ENCODE data around the gene PPL. TPM values are rescaled to one million over a fixed set of nuclear protein-coding genes. Genes with fewer than 3 reads are reported as not detected.

Gene PPL
- total and polyA plus RNA-seq, 2 of the 13 experiments (the other 11 are each of a cell fraction or from before 2014, with no cell fraction given): 5.7 to 6.6 TPM

GRCh38 chr16:4902038-4902437 is 34.9 kb downstream of the PPL start:
- Histone ChIP-seq H3K4me1 (ENCODE audit: insufficient read depth, low read length) (peaks cover 17% of the 10 kb centered on the region), H2AFZ (ENCODE audit: low read length) (no peak overlapping the region), H3K9me3 (ENCODE audit: low read length) (no peaks in the 10 kb centered on the region), H4K20me1 (ENCODE audit: insufficient read depth, low read length) (no peaks in the 10 kb centered on the region), H3K27me3 (ENCODE audit: control insufficient read depth in 1 of 2, insufficient read depth in 2 of 2, low read length in 2 of 2) (no peaks in the 10 kb centered on the region), H3K36me3 (replicated peaks in 1 of 2; ENCODE audit: control insufficient read depth in 1 of 2, insufficient read depth in 2 of 2, low read length in 2 of 2) (no peaks in the 10 kb centered on the region; a peak in 1 of 5 replicates), H3K4me2 (ENCODE audit: low read depth, low read length) (no peak overlapping the region), H3K27ac (ENCODE audit: extremely low read length, insufficient read depth, low read length) (no peak overlapping the region), H3K9ac (ENCODE audit: insufficient read depth, low read depth, low read length) (no peak overlapping the region), H3K79me2 (ENCODE audit: insufficient read depth, low read length) (no peaks in the 10 kb centered on the region), H3K4me3 (replicated peaks in 1 of 3; ENCODE audit: insufficient read depth in 1 of 3, low read depth in 2 of 3, low read length in 3 of 3) (no peak overlapping the region)
- no peak for DNase-seq (ENCODE audit: low spot score)
- ChIA-PET CTCF (ENCODE audit: low intra/inter-chr PET ratio, low total read pairs) (no interaction called here), POLR2A (no interaction called here)
- TF ChIP-seq KDM3A (CRISPR knock-in tag; IDR thresholded peaks at IDR 0.05; ENCODE audit: low read depth) (no peak), PHF21A (CRISPR knock-in tag; IDR thresholded peaks at IDR 0.05) (no peak), YY1 (IDR thresholded peaks at IDR 0.05; ENCODE audit: insufficient read depth, insufficient replicate concordance, low read depth, low read length) (no peak), SP5 (CRISPR knock-in tag; IDR thresholded peaks at IDR 0.05; ENCODE audit: borderline replicate concordance, low read depth) (no peak), NR3C1 (CRISPR knock-in tag; IDR thresholded peaks at IDR 0.05) (no peak), SOX13 (IDR thresholded peaks at IDR 0.05) (no peak), SOX13 (CRISPR knock-in tag; conservative IDR thresholded peaks at IDR 0.05 in 1 of 2, IDR thresholded peaks at IDR 0.05 in 1 of 2) (no peak), ZNF768 (CRISPR knock-in tag; IDR thresholded peaks at IDR 0.05) (peak; percentile 95), ZIK1 (CRISPR knock-in tag; IDR thresholded peaks at IDR 0.05; ENCODE audit: borderline replicate concordance, low read depth) (no peak)
- no TSS peak for BruUV-seq (replicated peaks)
- no peak for FAIRE-seq
- no peak for ATAC-seq
- 94% methylated on average over 10 of the region's 13 CpGs for WGBS (ENCODE audit: low lambda C conversion rate)
- in situ Hi-C loops (cut with HindIII; ENCODE audit: extremely low pct_ligation_motif_present, low pct_unique_long_range_greater_than_20kb) (loop anchor here (5.0 kb wide), 1 partner anchor 60 kb away; no protein-coding TSS in a partner anchor), intact Hi-C loops (cut with micrococcal nuclease; ENCODE audit: unreplicated experiment) (no loop called here)

- TF ChIP-seq ZNF629 (CRISPR knock-in tag; conservative IDR thresholded peaks at IDR 0.05) (no peak), NFATC3 (CRISPR knock-in tag; IDR thresholded peaks at IDR 0.05) (no peak), ZNF891 (CRISPR knock-in tag; IDR thresholded peaks at IDR 0.05) (no peak), PHF5A (CRISPR knock-in tag; IDR thresholded peaks at IDR 0.05; ENCODE audit: low read depth, unreplicated experiment) (no peak), MIER2 (CRISPR knock-in tag; IDR thresholded peaks at IDR 0.05) (no peak), ZNF296 (CRISPR knock-in tag; conservative IDR thresholded peaks at IDR 0.05) (no peak)
- no peaks in the 10 kb centered on the region for H3K79me2 ChIP-seq (ENCODE audit: insufficient read depth, low read length)
- CTCF ChIA-PET (ENCODE audit: low intra/inter-chr PET ratio, low total read pairs): no interaction called here
Observed at GRCh38 chr16:4900750-4901149, 36.2 kb downstream of the PPL start.

More at GRCh38 chr16:4900750-4901149, 36.2 kb downstream of the PPL start:
- ATAC-seq (no peak), FAIRE-seq (no peak), DNase-seq (ENCODE audit: low spot score) (no peak)
- Histone ChIP-seq H3K9ac (ENCODE audit: insufficient read depth, low read depth, low read length) (no peak overlapping the region), H3K27me3 (ENCODE audit: control insufficient read depth in 1 of 2, insufficient read depth in 2 of 2, low read length in 2 of 2) (no peaks in the 10 kb centered on the region), H3K9me3 (ENCODE audit: low read length) (no peaks in the 10 kb centered on the region), H3K27ac (ENCODE audit: extremely low read length, insufficient read depth, low read length) (no peak overlapping the region), H4K20me1 (ENCODE audit: insufficient read depth, low read length) (no peaks in the 10 kb centered on the region), H2AFZ (ENCODE audit: low read length) (no peak overlapping the region), H3K36me3 (replicated peaks in 1 of 2; ENCODE audit: control insufficient read depth in 1 of 2, insufficient read depth in 2 of 2, low read length in 2 of 2) (no peaks in the 10 kb centered on the region; a peak in 1 of 5 replicates), H3K4me1 (ENCODE audit: insufficient read depth, low read length) (peaks cover 4% of the 10 kb centered on the region), H3K4me3 (replicated peaks in 1 of 3; ENCODE audit: insufficient read depth in 1 of 3, low read depth in 2 of 3, low read length in 3 of 3) (no peak overlapping the region), H3K4me2 (ENCODE audit: low read depth, low read length) (no peak overlapping the region)
- POLR2A ChIA-PET: interaction anchor here (1.5 kb wide), 1 partner anchor 9 kb away, joined by 3 read pairs; no protein-coding TSS in a partner anchor
- BruUV-seq (replicated peaks): no TSS peak
- in situ Hi-C loops (cut with HindIII; ENCODE audit: extremely low pct_ligation_motif_present, low pct_unique_long_range_greater_than_20kb): loop anchor here (5.0 kb wide), 1 partner anchor 62 kb away; no protein-coding TSS in a partner anchor
- 82% methylated on average over 5 of the region's 11 CpGs for WGBS (ENCODE audit: low lambda C conversion rate)
- intact Hi-C loops (cut with micrococcal nuclease; ENCODE audit: unreplicated experiment): no loop called here

Measured in HepG2 (cell line).